Measurements from ENCODE around the gene TTLL3. TPM values are rescaled to one million over a fixed set of nuclear protein-coding genes. Genes with fewer than 3 reads are reported as not detected.
A peak's percentile ranks its signal among the peaks of the same experiment; 100 is the strongest.

Gene TTLL3
- total and polyA plus RNA-seq, 11 donors: 4.7 to 30.3 (median 11.8) TPM

DNA sequence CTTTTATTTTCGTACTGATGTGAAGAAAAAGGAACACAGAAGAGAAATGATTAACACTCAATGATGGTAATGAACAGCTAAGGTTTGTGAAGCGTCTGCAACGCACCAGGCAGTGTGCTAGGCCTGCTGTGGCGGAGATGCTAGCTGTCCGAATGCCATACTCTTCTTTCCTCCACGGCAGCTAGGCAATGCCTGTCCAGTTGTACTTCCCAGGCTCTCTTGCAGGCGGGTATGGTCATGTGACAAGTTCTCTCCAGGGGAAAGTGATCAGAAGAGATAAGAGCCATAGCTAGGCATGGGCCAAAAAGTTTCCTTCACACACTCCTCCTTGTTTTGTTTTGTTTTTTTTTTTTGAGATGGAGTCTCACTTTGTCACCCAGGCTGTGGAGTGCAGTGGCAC lies 24.5 kb upstream of the TTLL3 start:
- Histone ChIP-seq H3K4me1 (peaks cover 0 to 25% (median 0%) of the 10 kb centered on the region in 12 donors), H3K4me3 (no peak overlapping the region), H3K27ac (no peak overlapping the region), H3K9me3 (no peaks in the 10 kb centered on the region), H3K27me3 (no peaks in the 10 kb centered on the region), H3K36me3 (peaks cover 0 to 96% (median 91%) of the 10 kb centered on the region in 9 donors)
- TF ChIP-seq, protein P1, sequence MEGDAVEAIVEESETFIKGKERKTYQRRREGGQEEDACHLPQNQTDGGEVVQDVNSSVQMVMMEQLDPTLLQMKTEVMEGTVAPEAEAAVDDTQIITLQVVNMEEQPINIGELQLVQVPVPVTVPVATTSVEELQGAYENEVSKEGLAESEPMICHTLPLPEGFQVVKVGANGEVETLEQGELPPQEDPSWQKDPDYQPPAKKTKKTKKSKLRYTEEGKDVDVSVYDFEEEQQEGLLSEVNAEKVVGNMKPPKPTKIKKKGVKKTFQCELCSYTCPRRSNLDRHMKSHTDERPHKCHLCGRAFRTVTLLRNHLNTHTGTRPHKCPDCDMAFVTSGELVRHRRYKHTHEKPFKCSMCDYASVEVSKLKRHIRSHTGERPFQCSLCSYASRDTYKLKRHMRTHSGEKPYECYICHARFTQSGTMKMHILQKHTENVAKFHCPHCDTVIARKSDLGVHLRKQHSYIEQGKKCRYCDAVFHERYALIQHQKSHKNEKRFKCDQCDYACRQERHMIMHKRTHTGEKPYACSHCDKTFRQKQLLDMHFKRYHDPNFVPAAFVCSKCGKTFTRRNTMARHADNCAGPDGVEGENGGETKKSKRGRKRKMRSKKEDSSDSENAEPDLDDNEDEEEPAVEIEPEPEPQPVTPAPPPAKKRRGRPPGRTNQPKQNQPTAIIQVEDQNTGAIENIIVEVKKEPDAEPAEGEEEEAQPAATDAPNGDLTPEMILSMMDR (IDR thresholded peaks at IDR 0.05): no peak
- TF ChIP-seq POLR2A (IDR thresholded peaks at IDR 0.05): no peak
- whole genome bisulfite sequencing, 4 donors: 62 to 73% (median 69%) methylated on average over 7 of the region's 7 CpGs
- intact Hi-C loops (cut with DNase I): loop anchor here in 1 of 10 donors (5.0 kb wide), 1 partner anchor 33 kb away; no protein-coding TSS in a partner anchor
- peak in 3 of 4 donors; percentile 24 to 33 (median 31) for ATAC-seq
- no peak for DNase-seq

DNA sequence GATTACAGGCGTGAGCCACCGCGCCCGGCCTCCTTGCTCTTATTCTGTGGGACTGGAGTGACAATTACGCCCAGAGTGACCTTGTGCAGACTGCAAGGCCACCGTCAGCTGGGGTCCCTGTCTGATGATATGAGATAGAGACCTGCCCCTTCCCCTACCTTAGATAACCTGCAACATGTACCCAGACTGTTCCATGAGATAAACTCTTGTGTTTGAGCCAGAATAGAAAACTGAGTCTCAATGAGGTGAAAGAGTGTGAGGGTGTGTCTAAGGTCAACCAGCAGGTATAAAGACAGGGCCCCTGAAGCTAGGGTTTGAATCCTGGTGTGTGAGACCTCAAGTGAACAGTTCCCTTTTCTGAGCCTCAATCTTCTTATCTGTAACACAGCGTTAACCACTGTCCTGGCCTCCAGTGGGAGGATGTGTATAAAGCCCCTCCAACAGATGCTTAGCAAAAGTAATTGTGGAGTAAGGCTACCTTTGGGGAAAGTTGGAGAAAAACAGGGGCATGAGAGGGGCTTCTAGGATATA lies 23.8 kb upstream of the TTLL3 start:
- intact Hi-C loops (cut with DNase I): loop anchor here in 1 of 10 donors (5.0 kb wide), 1 partner anchor 34 kb away; no protein-coding TSS in a partner anchor
- ATAC-seq: no peak
- 86 to 94% (median 91%) methylated on average over 7 of the region's 7 CpGs for WGBS, 4 donors
- H3K4me3 ChIP-seq: no peak overlapping the region
- no peak for DNase-seq
- TF ChIP-seq, protein P1 (IDR thresholded peaks at IDR 0.05): no peak
- H3K4me1 ChIP-seq: peaks cover 0 to 25% (median under 1%) of the 10 kb centered on the region in 12 donors
- no peak overlapping the region for H3K27ac ChIP-seq
- no peaks in the 10 kb centered on the region for H3K27me3 ChIP-seq
- no peaks in the 10 kb centered on the region for H3K9me3 ChIP-seq
- H3K36me3 ChIP-seq: peaks cover 0 to 94% (median 85%) of the 10 kb centered on the region in 9 donors

DNA sequence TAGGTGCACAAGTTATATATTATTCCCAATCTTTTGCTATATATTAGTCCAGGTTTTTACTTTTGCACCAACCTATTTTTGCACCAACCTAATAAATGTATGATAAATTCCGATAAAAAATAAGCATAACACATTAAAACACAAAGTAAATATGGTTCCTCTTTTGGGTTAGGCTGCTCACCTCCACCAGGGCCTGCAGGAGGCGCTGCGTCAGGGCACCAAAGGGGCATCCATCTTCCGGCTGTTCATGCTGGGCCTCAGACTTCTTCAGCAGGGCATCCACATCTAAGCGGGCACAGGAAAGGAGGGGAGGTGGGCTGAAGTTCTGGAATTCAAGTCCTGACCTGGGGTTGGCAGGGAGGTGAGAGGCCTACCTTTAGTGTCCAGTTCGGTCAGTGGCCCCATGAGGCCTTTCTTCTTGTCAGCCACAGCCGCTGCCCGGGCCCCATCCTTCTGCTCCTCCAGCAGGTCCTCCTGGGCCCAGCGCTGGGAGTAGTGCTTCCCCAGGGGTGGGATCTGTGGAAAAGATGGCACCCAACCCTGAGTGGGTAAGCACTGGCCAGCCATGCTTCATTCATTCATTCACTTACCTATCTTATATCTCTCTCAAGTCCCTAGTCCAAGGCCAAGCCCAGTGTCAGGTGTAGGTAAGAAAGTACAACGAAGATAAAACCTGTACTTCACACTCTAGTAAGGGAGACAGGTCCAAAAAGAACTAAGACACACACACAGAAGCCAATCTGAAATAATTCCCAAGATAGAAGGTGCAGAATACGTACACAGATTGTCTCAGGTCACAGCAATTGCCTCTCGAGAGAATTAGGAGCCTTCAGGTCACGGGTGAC lies 23.0 kb upstream of the TTLL3 start:
- no peak for ATAC-seq
- H3K27me3 ChIP-seq: no peaks in the 10 kb centered on the region
- WGBS, 4 donors: 85 to 95% (median 90%) methylated on average over 13 of the region's 13 CpGs
- H3K36me3 ChIP-seq: peaks cover 0 to 86% (median 79%) of the 10 kb centered on the region in 9 donors
- TF ChIP-seq, protein P1 (IDR thresholded peaks at IDR 0.05): peak in 5 of 12 donors; percentile 19 to 34 (median 28)
- no peak for TF ChIP-seq POLR2A (IDR thresholded peaks at IDR 0.05)
- peaks cover 0 to 24% (median 8%) of the 10 kb centered on the region in 12 donors for H3K4me1 ChIP-seq
- H3K27ac ChIP-seq: no peak overlapping the region
- H3K9me3 ChIP-seq: no peaks in the 10 kb centered on the region
- no peak for DNase-seq
- no peak overlapping the region for H3K4me3 ChIP-seq
- intact Hi-C loops (cut with DNase I): loop anchor here in 1 of 10 donors (5.0 kb wide), 1 partner anchor 35 kb away; no protein-coding TSS in a partner anchor

DNA sequence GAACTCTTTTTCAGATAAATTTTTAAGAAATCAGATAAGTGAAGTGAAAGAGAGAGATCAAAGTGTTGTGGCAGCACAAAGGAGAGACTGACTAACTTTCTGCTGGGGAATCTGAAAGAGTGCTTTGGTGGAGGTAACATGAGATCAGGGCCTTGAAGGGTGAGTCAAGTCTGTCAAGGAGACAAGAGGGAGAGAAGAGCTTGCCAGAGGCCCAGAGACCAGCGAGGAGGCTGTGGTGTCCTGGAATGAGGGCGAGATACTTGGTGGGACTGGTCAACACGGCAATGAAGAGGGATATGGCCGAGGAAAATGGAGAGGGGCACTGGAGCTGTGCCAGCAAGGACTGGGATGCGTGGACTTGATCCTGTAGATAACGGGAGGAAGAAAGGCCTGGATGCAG lies 22.3 kb upstream of the TTLL3 start:
- H3K4me3 ChIP-seq: no peak overlapping the region
- 84 to 88% (median 87%) methylated on average over 6 of the region's 6 CpGs for WGBS, 4 donors
- no peak overlapping the region for H3K27ac ChIP-seq
- TF ChIP-seq, protein P1 (IDR thresholded peaks at IDR 0.05): no peak
- TF ChIP-seq POLR2A (IDR thresholded peaks at IDR 0.05): no peak
- no peak for DNase-seq
- peaks cover 0 to 18% (median 8%) of the 10 kb centered on the region in 12 donors for H3K4me1 ChIP-seq
- no peaks in the 10 kb centered on the region for H3K9me3 ChIP-seq
- H3K27me3 ChIP-seq: no peaks in the 10 kb centered on the region
- intact Hi-C loops (cut with DNase I): loop anchor here in 1 of 10 donors (5.0 kb wide), 1 partner anchor 35 kb away; no protein-coding TSS in a partner anchor
- ATAC-seq: no peak
- H3K36me3 ChIP-seq: peaks cover 0 to 79% (median 72%) of the 10 kb centered on the region in 9 donors
